Tibial nerve (tissue), 4 donors: Measurements from ENCODE around the gene FRYL.

ENCODE experiments used
- CTCF ChIP-seq, 5 experiments: fragments of 200-600 bp in 3 of 5; fragments of 450-650 bp in 2 of 5; sonication (generic) in 3 of 5; IDR thresholded peaks; one replicate each; pipeline ENCODE4 v1.5.1; 2016 to 2019; ENCODE audit warnings: antibody characterized with exemption in 5 of 5, mild to moderate bottlenecking in 3 of 5, moderate library complexity in 2 of 5
- EP300 ChIP-seq, 2 donors: sonication (generic); formaldehyde crosslinking; IDR thresholded peaks; one replicate each; pipeline ENCODE4 v1.6.1; 2017; ENCODE audit warnings: antibody characterized with exemption in 2 of 2, mild to moderate bottlenecking in 1 of 2

- TF ChIP-seq CTCF (IDR thresholded peaks at IDR 0.05) = no peak
- TF ChIP-seq EP300 (IDR thresholded peaks at IDR 0.05) = no peak
Measured at GRCh38 chr4:48796927-48797679, 17.0 kb upstream of the FRYL start.
